ENCODE data around the gene FUT9. TPM values are rescaled to one million over a fixed set of nuclear protein-coding genes. Genes with fewer than 3 reads are reported as not detected.

Gene FUT9
- total RNA-seq, 4 donors from 2014 or later: not detected

- H3K4me3 ChIP-seq: no peak overlapping the region
- intact Hi-C loops (cut with DNase I; ENCODE audit: low total_unique reads): no loop called here
- TF ChIP-seq CTCF (IDR thresholded peaks at IDR 0.05 in 4 of 5, conservative IDR thresholded peaks at IDR 0.05 in 1 of 5) (no peak), POLR2A (IDR thresholded peaks at IDR 0.05) (no peak)
- in situ Hi-C loops (cut with MboI; ENCODE audit: low sequenced_read_pairs in 4 of 4): no loop called here
- H3K4me1 ChIP-seq: no peaks in the 10 kb centered on the region
- H3K27ac ChIP-seq: no peak overlapping the region
- H3K9me3 ChIP-seq: no peaks in the 10 kb centered on the region
- no peaks in the 10 kb centered on the region for H3K36me3 ChIP-seq
- ATAC-seq: no peak
- H3K27me3 ChIP-seq: peaks cover 0 to 17% (median 9%) of the 10 kb centered on the region in 3 donors
- DNase-seq: no peak
Measured at GRCh38 chr6:96016334-96017069, 728 bp downstream of the FUT9 start.

DNA sequence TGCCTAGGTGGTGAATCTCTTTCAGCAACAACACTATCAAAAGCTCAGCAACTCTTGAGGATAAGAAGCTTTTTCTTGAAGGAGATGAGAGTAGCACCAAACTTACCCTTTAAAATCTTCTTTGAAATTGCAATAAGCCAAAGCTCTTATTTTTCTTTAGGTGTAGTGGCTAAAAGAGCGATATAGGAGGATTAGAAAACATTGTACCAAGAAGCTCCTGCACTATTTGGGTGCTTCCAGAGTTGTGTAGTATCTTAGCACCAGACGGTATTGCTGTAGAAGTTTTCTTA lies 1.2 kb downstream of the FUT9 start:
- no peak for DNase-seq

GRCh38 chr6:96022225-96022624 lies 6.5 kb downstream of the FUT9 start:
- H3K4me3 ChIP-seq: no peak overlapping the region
- H3K27me3 ChIP-seq: peaks cover 0 to 2% (median 0%) of the 10 kb centered on the region in 3 donors
- H3K36me3 ChIP-seq: no peaks in the 10 kb centered on the region
- no peak for TF ChIP-seq CTCF (IDR thresholded peaks at IDR 0.05 in 4 of 5, conservative IDR thresholded peaks at IDR 0.05 in 1 of 5)
- TF ChIP-seq POLR2A (IDR thresholded peaks at IDR 0.05): no peak
- intact Hi-C loops (cut with DNase I; ENCODE audit: low total_unique reads) (no loop called here), in situ Hi-C loops (cut with MboI; ENCODE audit: low sequenced_read_pairs in 4 of 4) (no loop called here)
- DNase-seq: no peak
- no peak overlapping the region for H3K27ac ChIP-seq
- no peak for ATAC-seq
- no peaks in the 10 kb centered on the region for H3K4me1 ChIP-seq
- H3K9me3 ChIP-seq: no peaks in the 10 kb centered on the region

More for the DNA sequence above, 1.2 kb downstream of the FUT9 start:
- no peaks in the 10 kb centered on the region for H3K4me1 ChIP-seq
- peaks cover 0 to 17% (median 9%) of the 10 kb centered on the region in 3 donors for H3K27me3 ChIP-seq
- intact Hi-C loops (cut with DNase I; ENCODE audit: low total_unique reads) (no loop called here), in situ Hi-C loops (cut with MboI; ENCODE audit: low sequenced_read_pairs in 4 of 4) (no loop called here)
- no peak overlapping the region for H3K4me3 ChIP-seq
- TF ChIP-seq CTCF (IDR thresholded peaks at IDR 0.05 in 4 of 5, conservative IDR thresholded peaks at IDR 0.05 in 1 of 5): no peak
- TF ChIP-seq POLR2A (IDR thresholded peaks at IDR 0.05): no peak
- ATAC-seq: no peak
- no peaks in the 10 kb centered on the region for H3K9me3 ChIP-seq
- no peak overlapping the region for H3K27ac ChIP-seq
- no peaks in the 10 kb centered on the region for H3K36me3 ChIP-seq

GRCh38 chr6:96032661-96033060 lies 16.9 kb downstream of the FUT9 start:
- H3K9me3 ChIP-seq: no peaks in the 10 kb centered on the region
- H3K36me3 ChIP-seq: no peaks in the 10 kb centered on the region
- no peak overlapping the region for H3K4me3 ChIP-seq
- no peak for ATAC-seq
- H3K27ac ChIP-seq: no peak overlapping the region
- intact Hi-C loops (cut with DNase I; ENCODE audit: low total_unique reads): no loop called here
- in situ Hi-C loops (cut with MboI; ENCODE audit: low sequenced_read_pairs in 4 of 4): no loop called here
- DNase-seq: no peak
- no peaks in the 10 kb centered on the region for H3K4me1 ChIP-seq
- no peaks in the 10 kb centered on the region for H3K27me3 ChIP-seq
- TF ChIP-seq POLR2A (IDR thresholded peaks at IDR 0.05): no peak

GRCh38 chr6:96051555-96051954 lies 35.8 kb downstream of the FUT9 start:
- intact Hi-C loops (cut with DNase I; ENCODE audit: low total_unique reads): no loop called here
- H3K4me1 ChIP-seq: no peaks in the 10 kb centered on the region
- no peak for DNase-seq
- H3K27ac ChIP-seq: no peak overlapping the region
- no peaks in the 10 kb centered on the region for H3K27me3 ChIP-seq
- H3K4me3 ChIP-seq: no peak overlapping the region
- no peaks in the 10 kb centered on the region for H3K9me3 ChIP-seq
- TF ChIP-seq POLR2A (IDR thresholded peaks at IDR 0.05) (no peak), CTCF (IDR thresholded peaks at IDR 0.05 in 4 of 5, conservative IDR thresholded peaks at IDR 0.05 in 1 of 5) (no peak)
- H3K36me3 ChIP-seq: no peaks in the 10 kb centered on the region
- ATAC-seq: no peak
- in situ Hi-C loops (cut with MboI; ENCODE audit: low sequenced_read_pairs in 4 of 4): no loop called here

Data from gastrocnemius medialis (tissue), 4 donors.